Colonic mucosa (tissue), 4 donors: ENCODE data around the gene KCNN3. TPM values are rescaled to one million over a fixed set of nuclear protein-coding genes. Genes with fewer than 3 reads are reported as not detected.
A peak's percentile ranks its signal among the peaks of the same experiment; 100 is the strongest.

Source experiments
- DNase-seq: peaks from one replicate; pipeline ENCODE4 v3.0.0-alpha.2; 2020
- H3K27ac ChIP-seq: fragments of 200-600 bp; one replicate; pipeline ENCODE4 v1.8.0; 2021
- H3K27me3 ChIP-seq: fragments of 200-600 bp; one replicate; pipeline ENCODE4 v1.8.0; 2021
- H3K36me3 ChIP-seq: fragments of 200-600 bp; one replicate; pipeline ENCODE4 v1.8.0; 2021
- H3K4me1 ChIP-seq: fragments of 200-600 bp; one replicate; pipeline ENCODE4 v1.8.0; 2021; ENCODE audit warnings: mild to moderate bottlenecking
- H3K4me3 ChIP-seq: fragments of 200-600 bp; one replicate; pipeline ENCODE4 v1.8.0; 2021
- H3K9ac ChIP-seq, 2 donors: one replicate each; pipeline ENCODE4 v1.7.0; 2013; ENCODE audit warnings: control low read depth in 2 of 2, low read depth in 2 of 2, low read length in 2 of 2
- H3K9me3 ChIP-seq: fragments of 200-600 bp; one replicate; pipeline ENCODE4 v1.8.0; 2021
- CTCF ChIP-seq: fragments of 200-600 bp; IDR thresholded peaks from one replicate; pipeline ENCODE4 v1.8.0; 2022; ENCODE audit warnings: antibody characterized with exemption, mild to moderate bottlenecking
- intact Hi-C: fragments of 100-400 bp; cut with DNase I; formaldehyde crosslinking; loops from one replicate; pipeline ENCODE4 v1.14.1; 2022
- total RNA-seq, 2 donors: library from RNA; stranded (reverse); fragmentation: NEBNext Ultra II Directional in 1 of 2; extraction: Animal tissue kit (Norgen Biotek cat#: 25700) in 1 of 2; gene quantifications; one replicate each; pipeline ENCODE4 v1.2.1, GENCODE V29; 2021
- donor health status: healthy.
- donor health status: DM: no; HTN: no; CAD: no.
- donor health status: DM: no; HTN: no; CAD: no.

KCNN3 gene
- total RNA-seq, result 1 to 10 TPM in 1 of 2 donors, under 1 TPM in 1; 0.99 to 2.5 TPM

DNA sequence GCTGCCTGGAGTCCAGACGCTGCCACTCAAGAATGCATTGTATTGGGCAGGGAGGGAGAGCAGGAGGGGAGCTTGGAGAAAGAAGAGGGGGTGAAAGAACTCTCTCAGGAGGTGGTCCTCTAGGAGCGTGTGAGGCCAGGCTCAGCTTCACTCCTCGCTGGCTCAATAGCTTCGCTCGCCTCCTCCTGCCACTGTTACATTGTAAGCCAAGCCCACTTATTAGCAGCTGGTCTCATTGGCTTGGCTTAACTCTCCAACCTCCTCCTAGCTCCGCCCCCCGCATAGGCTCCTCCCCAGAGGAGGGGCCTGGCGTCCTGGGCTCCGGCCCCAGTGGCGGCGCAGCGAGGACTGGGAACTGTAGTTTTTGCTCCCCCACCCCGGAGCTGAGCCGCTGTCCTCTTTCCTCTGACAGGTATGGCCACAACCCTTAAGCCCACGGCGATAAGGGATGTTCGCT lies at the start of gene KCNN3:
TSS of gene KCNN3 (minus strand) at position 167 of the 457 bp plus-strand sequence. CDS start 317 bp downstream, outside the sequence.
- intact Hi-C loops, result no loop called here
- Histone ChIP-seq H3K27ac (no peak within 1 kb of the TSS), H3K4me1 (peaks cover 4% of the 10 kb centered on the region), H3K27me3 (peaks cover 15% of the 10 kb centered on the region), H3K36me3 (no peaks in the 10 kb centered on the region), H3K9ac (peak within 1 kb of the TSS in 1 of 2 donors; percentile 4), H3K9me3 (no peaks in the 10 kb centered on the region), H3K4me3 (peak within 1 kb of the TSS; percentile 11)
- peak; percentile 90 for DNase-seq
- TF ChIP-seq CTCF, result no peak

DNA sequence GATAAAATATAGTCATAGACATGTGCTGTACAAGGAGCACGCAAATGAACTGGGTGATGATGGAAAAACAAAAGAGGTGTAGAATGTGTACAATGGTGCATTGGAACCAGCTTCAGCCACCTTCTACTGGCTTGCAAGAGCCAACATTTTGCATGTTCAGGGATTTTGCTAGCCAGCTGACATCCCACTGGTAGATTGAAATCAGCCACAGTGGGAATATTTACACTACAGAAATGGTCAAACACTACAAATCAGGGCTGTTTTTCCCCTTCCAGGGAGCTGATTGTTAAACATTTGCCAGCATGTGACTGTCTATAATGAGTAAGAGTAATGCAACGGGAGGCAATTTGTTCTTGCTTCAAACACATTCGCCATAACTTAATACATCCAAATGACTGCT lies 43.2 kb upstream of the KCNN3 start:
- no peak for TF ChIP-seq CTCF
- no peak overlapping the region for H3K9ac ChIP-seq
- no peak for DNase-seq
- intact Hi-C loops, result no loop called here
- H3K9me3 ChIP-seq, result no peaks in the 10 kb centered on the region
- H3K4me1 ChIP-seq, result no peaks in the 10 kb centered on the region
- no peaks in the 10 kb centered on the region for H3K36me3 ChIP-seq
- no peak overlapping the region for H3K4me3 ChIP-seq
- no peak overlapping the region for H3K27ac ChIP-seq
- no peaks in the 10 kb centered on the region for H3K27me3 ChIP-seq

GRCh38 chr1:154912755-154913154 lies 42.7 kb upstream of the KCNN3 start:
- Histone ChIP-seq H3K4me1 (no peaks in the 10 kb centered on the region), H3K9ac (no peak overlapping the region), H3K27me3 (no peaks in the 10 kb centered on the region), H3K9me3 (no peaks in the 10 kb centered on the region), H3K36me3 (no peaks in the 10 kb centered on the region), H3K4me3 (no peak overlapping the region), H3K27ac (no peak overlapping the region)
- intact Hi-C loops, result no loop called here
- no peak for DNase-seq
- no peak for TF ChIP-seq CTCF

- Histone ChIP-seq H3K27ac (no peak overlapping the region), H3K4me1 (no peaks in the 10 kb centered on the region), H3K4me3 (no peak overlapping the region), H3K36me3 (no peaks in the 10 kb centered on the region), H3K9ac (no peak overlapping the region), H3K27me3 (no peaks in the 10 kb centered on the region), H3K9me3 (no peaks in the 10 kb centered on the region)
- DNase-seq, result no peak
- intact Hi-C loops, result no loop called here
- no peak for TF ChIP-seq CTCF
Observed at GRCh38 chr1:154911691-154912550, 41.8 kb upstream of the KCNN3 start.

GRCh38 chr1:154910851-154911250 lies 40.8 kb upstream of the KCNN3 start:
- Histone ChIP-seq H3K4me3 (no peak overlapping the region), H3K27me3 (no peaks in the 10 kb centered on the region), H3K9me3 (no peaks in the 10 kb centered on the region), H3K27ac (no peak overlapping the region), H3K36me3 (no peaks in the 10 kb centered on the region), H3K4me1 (no peaks in the 10 kb centered on the region), H3K9ac (no peak overlapping the region)
- intact Hi-C loops, result no loop called here
- DNase-seq, result no peak
- TF ChIP-seq CTCF, result no peak
